Pulmonary artery endothelial cell (primary cell): ENCODE measurements around the gene MSRB3. TPM values are rescaled to one million over a fixed set of nuclear protein-coding genes. Genes with fewer than 3 reads are reported as not detected.

ENCODE experiments used
- DNase-seq: peaks from one replicate; pipeline ENCODE4 v3.0.0-alpha.2; 2011; ENCODE audit warnings: low read depth, low spot score
- total RNA-seq: library from RNA; depleted of rRNA; stranded (reverse); fragments of >200 nt; gene quantifications from 2 replicates; pipeline ENCODE4 v1.2.3, GENCODE V29; 2014

MSRB3 gene
- total RNA-seq, 1 donor from 2014 or later, result 42.1 TPM

- no peak for DNase-seq
These were observed 216.8 kb downstream of the MSRB3 start for GRCh38 chr12:65495233-65495632.

DNA sequence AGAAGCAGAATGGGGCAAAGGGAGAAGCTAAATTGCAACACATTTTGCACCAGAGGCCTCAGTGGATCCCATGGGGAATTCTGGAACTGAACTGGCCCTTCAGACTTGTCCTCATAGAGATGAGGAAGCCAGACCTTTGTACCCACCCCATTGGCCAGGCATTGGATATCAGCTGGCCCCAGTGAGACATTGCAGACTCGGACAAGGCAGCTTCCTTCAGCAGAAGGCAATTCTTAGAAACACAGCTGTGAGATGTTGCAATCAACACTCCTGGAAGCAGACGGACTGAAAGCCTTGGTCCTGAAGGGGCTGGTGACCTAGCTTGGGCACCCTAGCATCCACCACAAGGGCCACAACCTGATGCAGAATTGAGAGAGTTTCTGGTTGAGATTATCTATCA is 218.1 kb downstream of the MSRB3 start:
- no peak for DNase-seq

DNA sequence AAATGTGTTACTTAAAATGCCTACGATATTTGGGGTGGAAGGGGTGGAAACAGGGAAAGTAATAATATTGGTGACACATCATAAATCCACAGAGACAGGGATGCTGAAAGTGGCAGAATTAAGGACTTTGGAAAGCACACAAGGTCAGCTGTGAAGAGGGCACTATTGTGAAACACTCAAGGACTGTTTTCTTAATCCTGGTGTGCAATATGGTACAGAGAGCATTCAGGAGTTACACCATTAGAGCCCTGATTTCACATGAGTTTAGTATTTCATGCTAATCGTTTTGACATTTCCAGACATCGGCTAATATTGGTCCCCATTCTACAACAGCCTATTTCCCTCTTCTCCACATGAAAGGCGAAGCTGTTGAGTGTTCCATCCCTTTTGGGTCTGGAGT is 219.2 kb downstream of the MSRB3 start:
- no peak for DNase-seq

DNA sequence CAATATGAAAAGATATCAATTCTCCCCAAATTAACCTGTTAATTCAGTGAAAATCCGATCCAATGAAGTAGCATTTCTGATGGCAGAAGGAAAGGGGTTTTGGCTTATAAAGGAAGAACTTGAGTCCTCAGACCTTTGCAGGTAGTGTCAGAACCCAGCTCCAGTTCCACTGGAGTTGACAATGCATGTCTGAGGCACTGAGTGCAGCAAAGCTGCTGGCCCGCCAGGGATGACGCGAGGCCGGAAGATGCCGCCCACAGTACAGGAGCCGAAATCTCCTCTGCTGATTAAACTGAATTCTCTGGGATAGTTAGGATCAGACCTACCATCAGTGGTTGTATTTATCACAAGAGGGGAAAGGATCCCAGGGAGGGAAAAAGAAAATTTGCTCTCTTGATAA is 220.7 kb downstream of the MSRB3 start:
- no peak for DNase-seq

DNA sequence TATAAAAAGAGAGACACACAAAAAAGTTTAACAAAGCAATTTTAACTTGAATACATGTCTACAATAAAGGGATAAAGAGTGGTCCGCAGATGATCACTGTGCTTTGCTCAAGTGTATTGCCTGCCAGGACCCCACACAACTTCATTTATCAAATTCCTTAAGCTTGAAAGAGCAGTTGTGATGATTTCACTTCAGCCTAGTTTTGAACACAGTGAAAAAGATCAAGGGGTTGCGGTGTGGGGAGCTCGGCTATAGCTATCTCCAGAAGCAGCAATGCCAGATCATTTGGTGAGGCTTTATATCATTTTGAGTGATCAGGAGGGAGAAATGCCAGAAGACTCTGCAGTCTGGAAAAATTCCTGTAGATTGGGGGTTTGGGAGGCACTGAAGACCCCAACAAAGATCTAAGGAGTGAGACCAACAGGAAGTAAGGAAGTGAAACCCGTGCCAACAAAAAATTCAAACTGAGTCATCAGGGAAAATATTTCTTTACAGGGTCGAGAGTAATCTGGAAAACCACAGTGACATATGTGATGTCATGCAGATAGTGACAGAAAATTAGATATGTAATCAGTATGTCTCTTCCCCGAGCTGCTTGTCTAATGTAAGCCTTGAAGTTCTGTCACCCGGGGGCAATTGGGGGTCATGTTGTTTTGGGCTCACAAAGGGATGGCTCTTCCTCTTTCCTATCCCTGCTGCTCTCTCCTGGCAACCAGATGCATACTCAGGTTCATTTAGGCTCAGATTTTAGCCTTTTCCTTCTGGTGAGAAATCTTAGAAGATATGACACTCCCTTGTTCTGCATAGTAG is 221.8 kb downstream of the MSRB3 start:
- no peak for DNase-seq

DNA sequence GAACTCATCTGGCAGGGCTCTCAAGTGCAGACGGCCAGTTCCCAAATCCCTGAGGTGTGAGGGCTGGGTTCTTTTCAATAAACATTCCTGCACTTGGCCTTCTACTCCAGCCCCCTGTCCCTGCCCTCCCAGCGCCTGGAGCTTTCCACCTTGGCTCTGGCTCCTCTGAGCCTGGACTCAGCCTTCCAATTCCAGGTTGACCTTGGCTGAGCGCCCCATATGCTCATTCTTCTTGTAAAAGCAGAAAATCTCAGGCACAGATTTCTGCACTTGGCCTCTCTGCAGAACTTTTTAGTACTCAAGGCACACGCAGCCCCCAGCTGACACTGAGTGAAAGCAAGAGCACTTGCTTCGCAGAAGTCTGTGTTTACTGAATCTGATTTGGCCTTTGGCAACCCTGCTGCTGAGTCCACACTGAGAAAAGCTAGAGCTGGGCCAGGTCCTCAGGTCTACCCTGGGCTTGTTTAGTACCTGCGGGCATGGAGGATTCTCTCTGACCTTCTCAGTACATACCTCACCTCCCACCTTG is 222.7 kb downstream of the MSRB3 start:
- no peak for DNase-seq

- DNase-seq, result no peak
These were observed 223.5 kb downstream of the MSRB3 start for GRCh38 chr12:65501935-65502334.

DNA sequence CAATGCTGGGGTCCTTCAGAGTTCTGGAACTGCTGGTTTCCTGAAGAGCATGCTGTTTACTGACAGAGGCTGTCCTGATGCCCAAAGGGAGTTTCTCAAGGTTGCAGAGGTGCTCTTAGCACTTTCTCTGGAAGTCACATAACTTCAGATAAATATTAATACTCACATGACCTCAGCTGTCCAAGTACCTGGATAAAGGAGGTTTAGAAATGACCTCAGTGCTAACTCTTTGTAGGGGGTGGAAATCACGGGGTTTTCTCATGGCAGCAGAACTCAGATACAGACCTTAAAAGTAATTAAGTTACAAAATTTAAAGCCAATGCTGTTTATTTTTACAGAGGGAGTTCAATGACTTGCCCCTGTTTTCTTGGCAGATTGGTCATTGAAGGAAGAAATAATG is 225.9 kb downstream of the MSRB3 start:
- DNase-seq, result no peak

DNA sequence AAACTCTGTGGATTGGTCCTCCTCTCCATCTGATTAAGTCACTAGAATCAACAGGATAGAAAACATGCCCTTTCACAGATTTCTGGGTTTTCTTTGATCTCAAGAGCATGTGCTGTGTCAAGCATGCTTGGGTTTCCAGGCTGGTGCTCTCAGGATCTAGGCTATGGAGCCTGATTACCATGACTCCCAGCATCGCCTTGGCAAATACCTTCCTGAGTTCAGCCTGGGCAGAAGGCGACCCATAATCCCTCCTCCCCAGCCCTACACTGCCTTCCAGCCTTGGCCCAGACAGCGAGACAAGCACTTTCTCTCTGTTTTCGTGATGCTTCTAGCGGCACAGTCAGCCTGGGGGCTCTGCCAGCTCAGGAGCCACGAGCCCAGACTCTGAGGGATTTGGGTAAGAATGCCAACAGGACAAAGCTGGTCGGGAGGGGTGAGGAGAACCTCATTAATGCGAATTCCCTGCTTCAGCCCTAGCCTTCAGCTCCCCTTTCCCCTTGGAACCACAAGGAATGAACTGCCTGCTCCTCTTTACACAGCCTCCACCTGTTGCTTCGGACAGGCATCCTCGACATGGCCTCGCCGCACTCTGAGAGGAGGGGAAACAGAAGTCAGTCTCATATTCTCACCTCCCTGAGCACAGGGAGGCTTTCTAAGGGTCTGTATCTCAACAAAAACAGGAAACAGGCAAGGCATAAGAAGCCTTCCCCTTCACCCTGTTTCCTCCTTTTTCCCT is 227.1 kb downstream of the MSRB3 start:
- DNase-seq, result no peak

DNA sequence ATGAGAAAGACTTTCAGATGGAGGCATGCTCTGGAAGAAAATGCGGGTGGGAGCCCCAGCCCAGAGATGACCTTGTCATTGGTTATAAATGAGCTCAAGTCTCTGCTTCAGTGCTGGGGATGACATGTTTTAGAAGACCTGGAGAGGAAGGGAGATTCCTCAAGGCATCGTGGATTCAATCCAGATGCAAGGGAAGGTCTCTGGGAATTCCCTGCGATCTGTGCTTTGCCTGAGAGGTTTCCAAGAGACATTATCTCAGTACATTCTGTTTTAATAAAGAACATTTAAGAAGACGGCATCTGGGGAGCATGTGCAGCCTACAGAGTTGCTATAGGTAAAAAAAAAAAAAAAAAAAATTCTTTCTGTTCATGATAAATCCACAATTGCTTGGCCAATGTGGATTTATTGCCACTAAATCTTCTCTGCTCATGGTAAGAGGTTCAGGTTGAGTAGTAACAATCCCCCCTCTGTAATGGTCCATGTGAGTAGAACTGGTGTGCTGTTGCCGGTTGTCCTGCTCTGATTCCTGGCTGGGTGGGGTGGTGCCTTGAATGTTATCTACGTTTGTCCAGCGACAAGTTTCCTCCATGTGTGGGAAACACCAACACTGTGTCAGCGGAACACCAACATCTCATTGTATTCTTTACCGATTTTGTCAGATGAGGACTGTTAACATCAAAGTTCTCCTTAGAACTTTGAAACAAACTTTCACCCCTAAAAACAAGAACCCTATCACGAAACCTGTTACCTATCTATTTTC is 230.0 kb downstream of the MSRB3 start:
- DNase-seq, result no peak

DNA sequence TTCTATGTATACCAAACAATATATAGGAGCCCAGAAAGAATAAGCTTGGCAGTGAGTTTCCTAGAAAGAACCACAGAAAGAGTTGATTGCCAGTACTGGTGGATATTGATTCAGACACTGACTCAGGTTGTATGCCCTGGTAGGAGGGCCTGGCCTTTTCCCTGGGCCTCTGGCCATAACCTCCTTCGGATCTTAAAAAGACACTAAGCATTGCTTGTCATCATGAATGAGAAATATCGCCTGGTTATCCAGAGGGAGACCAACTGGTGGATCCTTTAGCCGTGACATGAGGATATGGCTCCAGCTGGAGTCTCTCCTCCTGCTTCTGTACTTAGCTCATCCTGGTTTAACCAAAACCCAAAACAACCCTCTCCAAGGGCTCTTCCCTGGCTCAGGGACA is 231.5 kb downstream of the MSRB3 start:
- DNase-seq, result no peak

- DNase-seq, result no peak
These were observed 232.1 kb downstream of the MSRB3 start for GRCh38 chr12:65510584-65511050.

GRCh38 chr12:65511134-65511834 is 232.8 kb downstream of the MSRB3 start:
- DNase-seq, result no peak

DNA sequence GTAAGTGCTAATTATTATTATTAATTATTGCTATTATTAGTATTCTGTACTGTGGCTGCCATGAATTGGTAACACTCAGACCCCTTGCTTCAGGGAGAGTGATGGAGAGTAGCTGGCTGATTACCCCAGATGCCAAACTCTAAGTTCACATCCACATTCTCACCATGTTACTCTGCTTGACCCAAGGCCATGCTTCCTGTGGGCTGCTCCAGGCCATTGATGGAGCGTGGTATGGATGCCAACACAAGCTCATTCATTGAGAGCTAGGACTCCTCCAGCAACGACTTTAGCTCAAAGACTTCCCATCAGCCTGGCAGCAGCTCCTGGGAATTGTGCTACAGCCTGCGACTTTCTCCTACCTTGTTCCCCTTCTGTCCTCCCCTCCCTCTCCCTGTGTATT is 233.4 kb downstream of the MSRB3 start:
- DNase-seq, result no peak

Other genes with a start within 250 kb of the MSRB3 start
- gene WIF1, start 157.4 kb upstream of the MSRB3 start, total RNA-seq, result not detected in 2 replicates
- 25.3 and 28.8 TPM in 2 replicates for gene LEMD3, start 109.1 kb upstream of the MSRB3 start, total RNA-seq